ENCODE measurements around the gene KLF6.

DNA sequence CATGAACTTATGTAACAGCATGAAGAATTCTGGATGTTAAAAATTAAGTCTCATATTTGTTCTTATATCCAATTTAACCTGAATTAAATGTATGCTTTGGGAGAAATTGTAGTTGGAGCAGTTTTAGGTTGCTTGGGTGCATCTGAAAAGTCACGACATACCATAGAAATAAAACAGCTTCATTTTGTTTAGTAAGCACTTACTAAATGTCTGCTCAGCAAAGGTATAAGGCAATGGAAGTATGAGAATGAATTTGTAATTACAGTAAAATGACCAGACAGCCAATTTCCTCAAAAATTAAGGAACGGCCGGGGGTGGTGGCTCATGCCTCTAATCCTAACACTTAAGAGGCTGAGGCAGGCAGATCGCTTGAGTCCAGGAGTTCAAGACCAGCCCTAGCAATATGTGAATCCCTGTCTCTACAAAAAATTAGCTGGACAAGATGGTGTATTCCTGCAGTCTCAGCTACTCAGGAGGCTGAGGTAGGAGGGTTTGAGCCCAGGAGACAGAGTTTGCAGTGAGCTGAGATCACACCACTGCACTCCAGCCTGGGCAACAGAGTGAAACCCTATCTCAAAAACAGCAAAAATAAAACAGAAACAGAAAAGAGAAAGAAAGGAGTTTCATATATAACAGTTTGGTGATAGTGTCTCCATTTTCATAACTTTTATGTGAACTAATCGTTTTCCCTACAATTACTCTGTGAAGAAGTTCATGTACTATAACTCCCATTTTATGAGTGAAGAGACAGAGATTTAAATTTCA lies 47.2 kb upstream of the KLF6 start:
- TF ChIP-seq NFE2L2 (IDR thresholded peaks at IDR 0.05; ENCODE audit: low read depth, low read length) (no peak), POLR2A (IDR thresholded peaks at IDR 0.05; ENCODE audit: low read depth, low read length) (no peak), MAFK (IDR thresholded peaks at IDR 0.05; ENCODE audit: low read depth, low read length) (peak; percentile 40; the same call in 1 of the 2 replicates), MXI1 (IDR thresholded peaks at IDR 0.05; ENCODE audit: borderline replicate concordance, low read depth, low read length) (no peak), CEBPB (IDR thresholded peaks at IDR 0.05; ENCODE audit: low read depth, low read length) (no peak), FOS (IDR thresholded peaks at IDR 0.05; ENCODE audit: low read depth, low read length) (no peak)
- TF ChIP-seq, protein P1, sequence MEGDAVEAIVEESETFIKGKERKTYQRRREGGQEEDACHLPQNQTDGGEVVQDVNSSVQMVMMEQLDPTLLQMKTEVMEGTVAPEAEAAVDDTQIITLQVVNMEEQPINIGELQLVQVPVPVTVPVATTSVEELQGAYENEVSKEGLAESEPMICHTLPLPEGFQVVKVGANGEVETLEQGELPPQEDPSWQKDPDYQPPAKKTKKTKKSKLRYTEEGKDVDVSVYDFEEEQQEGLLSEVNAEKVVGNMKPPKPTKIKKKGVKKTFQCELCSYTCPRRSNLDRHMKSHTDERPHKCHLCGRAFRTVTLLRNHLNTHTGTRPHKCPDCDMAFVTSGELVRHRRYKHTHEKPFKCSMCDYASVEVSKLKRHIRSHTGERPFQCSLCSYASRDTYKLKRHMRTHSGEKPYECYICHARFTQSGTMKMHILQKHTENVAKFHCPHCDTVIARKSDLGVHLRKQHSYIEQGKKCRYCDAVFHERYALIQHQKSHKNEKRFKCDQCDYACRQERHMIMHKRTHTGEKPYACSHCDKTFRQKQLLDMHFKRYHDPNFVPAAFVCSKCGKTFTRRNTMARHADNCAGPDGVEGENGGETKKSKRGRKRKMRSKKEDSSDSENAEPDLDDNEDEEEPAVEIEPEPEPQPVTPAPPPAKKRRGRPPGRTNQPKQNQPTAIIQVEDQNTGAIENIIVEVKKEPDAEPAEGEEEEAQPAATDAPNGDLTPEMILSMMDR (conservative IDR thresholded peaks at IDR 0.05; ENCODE audit: low read depth, low read length): no peak
